ENCODE results near the gene NLRX1.

DNA sequence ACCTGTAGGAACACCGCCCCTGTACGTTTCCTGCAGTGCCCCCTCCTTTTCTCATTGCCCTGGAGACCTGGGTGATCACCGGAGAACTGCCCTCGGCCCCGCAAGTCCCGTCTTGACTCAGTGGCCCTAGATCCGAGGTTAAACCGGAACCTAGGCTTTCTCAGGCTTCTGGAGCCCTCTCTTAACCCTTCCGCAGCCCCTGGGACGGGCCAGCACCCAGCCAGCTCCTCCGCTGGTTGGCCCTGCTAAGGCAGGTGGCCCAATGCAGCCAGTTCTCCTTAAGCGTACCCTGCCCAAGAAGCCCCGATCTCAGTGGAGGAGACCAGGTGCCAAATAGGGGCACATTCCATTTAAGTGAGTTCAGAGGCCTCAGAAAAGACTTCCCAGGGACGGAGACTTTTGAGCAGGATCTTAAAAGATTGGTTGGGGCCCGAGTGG lies 776 bp downstream of the NLRX1 start:
- no peak for TF ChIP-seq ELF1 (IDR thresholded peaks at IDR 0.05)
- no peak for TF ChIP-seq CTCF (IDR thresholded peaks at IDR 0.05)
- TF ChIP-seq USF2 (IDR thresholded peaks at IDR 0.05; ENCODE audit: borderline replicate concordance, low read depth, low read length), result no peak
- TF ChIP-seq TCF12 (IDR thresholded peaks at IDR 0.05), result no peak
- TF ChIP-seq, protein P1, sequence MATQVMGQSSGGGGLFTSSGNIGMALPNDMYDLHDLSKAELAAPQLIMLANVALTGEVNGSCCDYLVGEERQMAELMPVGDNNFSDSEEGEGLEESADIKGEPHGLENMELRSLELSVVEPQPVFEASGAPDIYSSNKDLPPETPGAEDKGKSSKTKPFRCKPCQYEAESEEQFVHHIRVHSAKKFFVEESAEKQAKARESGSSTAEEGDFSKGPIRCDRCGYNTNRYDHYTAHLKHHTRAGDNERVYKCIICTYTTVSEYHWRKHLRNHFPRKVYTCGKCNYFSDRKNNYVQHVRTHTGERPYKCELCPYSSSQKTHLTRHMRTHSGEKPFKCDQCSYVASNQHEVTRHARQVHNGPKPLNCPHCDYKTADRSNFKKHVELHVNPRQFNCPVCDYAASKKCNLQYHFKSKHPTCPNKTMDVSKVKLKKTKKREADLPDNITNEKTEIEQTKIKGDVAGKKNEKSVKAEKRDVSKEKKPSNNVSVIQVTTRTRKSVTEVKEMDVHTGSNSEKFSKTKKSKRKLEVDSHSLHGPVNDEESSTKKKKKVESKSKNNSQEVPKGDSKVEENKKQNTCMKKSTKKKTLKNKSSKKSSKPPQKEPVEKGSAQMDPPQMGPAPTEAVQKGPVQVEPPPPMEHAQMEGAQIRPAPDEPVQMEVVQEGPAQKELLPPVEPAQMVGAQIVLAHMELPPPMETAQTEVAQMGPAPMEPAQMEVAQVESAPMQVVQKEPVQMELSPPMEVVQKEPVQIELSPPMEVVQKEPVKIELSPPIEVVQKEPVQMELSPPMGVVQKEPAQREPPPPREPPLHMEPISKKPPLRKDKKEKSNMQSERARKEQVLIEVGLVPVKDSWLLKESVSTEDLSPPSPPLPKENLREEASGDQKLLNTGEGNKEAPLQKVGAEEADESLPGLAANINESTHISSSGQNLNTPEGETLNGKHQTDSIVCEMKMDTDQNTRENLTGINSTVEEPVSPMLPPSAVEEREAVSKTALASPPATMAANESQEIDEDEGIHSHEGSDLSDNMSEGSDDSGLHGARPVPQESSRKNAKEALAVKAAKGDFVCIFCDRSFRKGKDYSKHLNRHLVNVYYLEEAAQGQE (IDR thresholded peaks at IDR 0.05; ENCODE audit: low read depth, low read length), result no peak
- no peak for TF ChIP-seq POLR2AphosphoS5 (IDR thresholded peaks at IDR 0.05; ENCODE audit: low read depth, low read length)
- no peak for TF ChIP-seq RCOR1 (IDR thresholded peaks at IDR 0.05; ENCODE audit: low read length)
- TF ChIP-seq NRF1 (IDR thresholded peaks at IDR 0.05; ENCODE audit: low read depth, low read length), result no peak
